ENCODE data around the gene ADRM1.

Gene ADRM1

DNA sequence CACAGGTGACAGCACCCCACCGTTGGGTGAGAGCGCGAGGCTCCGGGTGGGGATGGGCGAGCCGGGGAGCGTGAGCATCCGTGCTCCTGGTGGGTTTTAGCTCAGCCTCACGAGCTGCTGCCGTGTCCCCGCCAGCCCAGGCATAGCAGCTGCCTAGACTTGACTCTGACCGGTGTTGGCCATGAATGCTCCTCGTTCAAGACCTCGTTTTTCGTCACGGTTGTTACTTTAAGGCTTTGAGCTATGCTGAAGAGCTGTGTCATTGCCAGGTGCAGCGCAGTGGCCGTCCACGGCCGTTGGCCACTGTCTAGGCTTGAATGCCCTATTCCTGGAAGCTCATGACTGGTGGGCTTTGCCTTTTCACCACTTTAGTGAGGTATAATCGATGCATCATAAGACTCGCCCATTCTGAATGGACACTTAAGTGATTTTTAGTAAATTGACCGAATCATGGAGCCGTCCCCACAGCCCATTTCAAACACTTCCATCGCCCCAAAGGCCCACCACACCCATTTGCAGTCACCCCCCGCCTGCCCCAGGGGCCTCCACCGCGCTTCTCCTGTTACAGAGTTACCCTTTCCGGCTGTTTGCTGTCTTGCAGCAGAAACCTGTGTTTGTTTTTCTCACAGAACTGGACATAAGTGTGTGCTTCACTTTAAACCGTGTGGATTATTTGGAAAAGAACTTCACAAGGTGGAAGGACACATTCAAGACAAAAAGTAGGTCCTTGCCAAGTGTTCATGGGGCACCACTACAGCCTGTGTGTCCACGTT is 21.4 kb upstream of the ADRM1 start:
- no peak for FAIRE-seq

DNA sequence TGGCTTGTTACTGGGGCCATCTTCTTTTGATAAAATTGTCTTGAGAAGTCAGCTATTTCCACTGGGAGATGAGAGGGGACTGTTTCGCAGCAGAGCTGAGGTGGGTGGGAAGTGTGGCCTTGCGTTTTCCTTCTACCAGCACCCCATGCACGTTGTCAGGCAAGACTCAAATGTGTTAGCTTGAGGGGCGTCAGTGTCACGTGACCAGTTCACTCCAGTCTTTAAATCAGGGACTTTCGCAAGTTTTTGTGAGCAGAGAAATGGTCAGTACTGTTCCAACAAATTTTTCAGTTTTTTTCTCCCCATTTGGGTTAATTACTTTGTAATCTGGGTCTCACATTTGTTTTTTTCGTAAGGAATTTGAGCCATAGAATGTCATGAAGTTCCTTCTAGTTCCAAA is 20.7 kb upstream of the ADRM1 start:
- no peak for FAIRE-seq

DNA sequence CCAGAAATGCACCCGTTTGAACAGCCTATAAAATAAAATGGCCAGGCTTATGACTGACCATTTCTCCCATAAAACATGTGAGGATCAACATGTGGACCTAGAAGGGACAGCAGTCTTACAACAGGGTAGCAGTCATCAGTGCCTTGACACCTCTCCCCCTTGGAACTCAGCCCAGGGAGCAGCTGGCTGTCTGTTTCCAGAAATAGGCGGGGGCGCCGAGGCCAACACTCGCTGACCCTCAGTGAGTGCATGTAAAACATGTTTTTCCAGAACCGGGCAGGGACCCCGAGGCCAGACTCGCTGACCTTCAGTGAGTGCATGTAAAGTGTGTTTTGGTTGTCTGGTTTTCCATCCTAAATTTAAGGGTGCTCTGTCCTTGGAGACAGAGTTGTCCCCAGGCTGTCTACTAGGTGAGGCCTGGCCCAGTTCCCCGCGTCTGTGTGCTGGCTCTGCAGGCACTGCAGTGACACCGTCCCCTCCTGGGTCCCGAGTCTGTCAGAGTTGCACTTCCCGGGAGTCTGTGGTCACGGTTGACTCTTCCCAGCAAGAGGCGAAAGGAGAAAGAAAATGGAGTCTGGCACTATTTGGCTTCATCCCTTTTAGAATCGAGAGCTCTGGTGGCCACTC is 19.8 kb upstream of the ADRM1 start:
- FAIRE-seq = no peak

DNA sequence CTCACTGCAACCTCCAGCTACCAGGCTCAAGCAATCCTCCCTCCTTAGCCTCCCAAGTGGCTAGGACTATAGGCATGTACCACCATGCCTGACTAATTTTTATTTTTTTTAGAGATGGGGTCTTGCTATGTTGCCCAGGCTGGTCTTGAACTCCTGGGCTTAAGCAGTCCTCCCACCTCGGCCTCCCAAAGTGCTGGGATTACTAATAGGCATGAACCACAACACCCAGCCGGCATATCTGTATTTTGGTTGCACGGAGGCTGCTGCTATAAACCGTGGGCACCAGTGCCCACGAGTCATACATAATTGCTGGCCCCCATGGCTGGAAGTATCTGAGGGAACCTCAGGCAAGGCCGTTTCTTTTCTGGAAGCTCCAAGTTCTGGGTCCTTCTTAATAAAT is 18.3 kb upstream of the ADRM1 start:
- FAIRE-seq = no peak

DNA sequence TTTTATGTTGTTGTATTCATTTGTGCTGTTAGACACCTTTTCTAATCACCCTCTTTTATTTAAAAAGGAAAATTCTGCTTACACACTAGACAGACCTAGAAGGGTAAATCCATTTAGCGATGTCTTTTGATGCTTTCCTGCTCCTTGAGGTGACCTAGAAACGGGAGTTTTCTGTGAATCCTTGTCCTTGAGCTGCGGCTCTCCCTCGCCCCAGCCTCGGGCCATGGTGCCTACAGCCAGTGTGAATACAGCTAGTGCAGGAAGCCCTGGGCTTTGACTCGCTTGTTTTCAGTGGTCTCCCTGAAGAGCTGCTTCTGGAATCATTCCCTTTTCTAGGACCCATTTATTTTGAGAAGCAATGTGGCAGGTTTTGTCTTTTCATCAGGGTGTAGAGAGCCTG is 17.6 kb upstream of the ADRM1 start:
- no peak for FAIRE-seq

DNA sequence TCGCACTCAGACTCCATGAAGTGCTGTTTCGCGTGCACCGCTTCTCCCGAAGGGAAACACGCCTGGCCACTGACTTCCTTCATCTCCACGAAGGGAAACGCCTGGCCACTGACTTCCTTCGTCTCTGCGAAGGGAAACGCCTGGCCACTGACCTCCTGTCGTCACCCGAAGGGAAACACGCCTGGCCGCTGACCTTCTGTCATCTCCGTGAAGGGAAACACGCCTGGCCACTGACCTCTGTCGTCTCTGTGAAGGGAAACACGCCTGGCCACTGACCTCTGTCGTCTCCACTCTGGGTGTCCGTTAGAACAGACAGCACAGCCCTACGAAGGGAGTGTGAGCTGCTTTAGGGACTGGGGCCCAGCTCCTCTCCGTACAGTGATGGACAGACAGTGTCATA is 17.1 kb upstream of the ADRM1 start:
- FAIRE-seq = no peak

DNA sequence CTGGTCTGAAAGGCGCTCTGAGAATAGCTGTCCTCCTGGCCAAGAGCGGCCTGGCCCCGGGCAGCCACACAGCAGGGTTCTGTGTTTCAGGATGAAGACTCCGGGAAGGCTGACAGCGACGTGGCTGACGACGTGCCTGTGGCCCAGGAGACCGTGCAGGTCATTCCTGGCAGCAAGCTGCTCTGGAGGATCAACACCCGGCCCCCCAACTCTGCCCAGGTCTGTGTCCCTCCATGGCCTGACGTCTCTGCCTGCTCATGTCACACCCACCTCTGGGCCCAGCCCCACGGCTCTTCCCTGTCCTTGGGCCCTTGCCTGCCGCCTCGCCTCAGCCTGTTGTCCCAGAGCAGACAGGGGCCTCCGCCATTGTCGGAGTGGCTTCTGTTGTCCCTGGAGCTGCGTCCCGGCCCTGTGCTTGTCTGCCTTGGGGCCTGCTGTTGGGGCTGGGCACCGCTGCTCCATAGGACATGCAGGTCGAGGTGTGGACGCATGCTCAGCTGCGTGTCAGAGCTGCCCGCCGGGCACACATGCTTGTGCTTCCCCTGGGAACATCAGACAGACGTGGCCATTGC is 16.2 kb upstream of the ADRM1 start:
- no peak for FAIRE-seq

DNA sequence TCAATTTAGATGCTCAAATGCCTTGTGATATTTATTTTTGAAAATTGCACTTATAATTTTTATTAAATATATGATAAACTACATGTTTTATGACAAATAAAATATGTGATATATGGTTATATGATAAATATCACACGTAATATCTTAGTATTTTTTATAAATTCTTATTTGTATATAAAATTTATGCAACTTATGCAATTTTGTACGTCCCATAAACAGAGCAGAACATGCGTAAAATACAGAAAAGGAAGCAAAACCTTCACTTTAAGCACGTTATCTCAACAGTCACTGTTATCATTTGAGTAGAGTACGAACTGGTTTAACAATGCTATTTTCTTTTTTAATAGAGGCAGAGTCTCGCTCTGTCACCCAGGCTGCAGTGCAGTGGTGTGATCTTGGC is 15.7 kb upstream of the ADRM1 start:
- peak; percentile 68 for FAIRE-seq

DNA sequence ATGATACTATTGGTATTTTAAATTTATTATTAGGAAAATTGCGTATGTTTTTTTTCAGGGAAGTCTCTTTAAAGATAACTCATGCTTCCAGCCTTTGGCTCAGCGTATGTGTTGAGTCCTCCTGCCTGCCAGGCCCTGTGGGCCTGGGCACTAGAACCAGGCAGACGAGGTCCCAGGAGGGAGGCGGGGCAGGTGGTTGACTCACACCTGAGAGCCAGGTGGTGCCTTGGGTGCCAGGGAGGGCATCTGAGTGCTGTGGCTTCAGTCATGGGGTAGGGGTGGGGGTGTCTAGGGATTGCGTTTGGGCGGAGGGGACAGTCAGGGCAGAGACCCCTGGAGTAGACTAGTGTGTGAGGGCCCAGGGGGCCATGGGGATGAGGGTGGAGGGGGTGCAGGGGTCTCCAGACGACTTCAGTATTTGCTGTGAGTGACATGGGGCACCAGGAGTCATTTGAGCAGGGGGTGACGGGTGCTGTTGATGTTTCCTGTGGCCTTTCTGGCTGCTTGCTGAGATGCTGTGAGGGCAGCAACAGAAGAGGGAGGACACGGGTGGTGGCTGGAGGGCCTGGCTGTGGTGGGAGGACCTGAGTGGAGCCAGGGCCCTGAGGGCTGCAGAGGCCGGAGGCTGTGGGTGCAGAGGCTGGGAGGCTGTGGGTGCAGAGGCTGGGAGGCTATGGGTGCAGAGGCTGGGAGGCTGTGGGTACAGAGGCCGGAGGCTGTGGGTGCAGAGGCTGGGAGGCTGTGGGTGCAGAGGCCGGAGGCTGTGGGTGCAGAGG is 14.8 kb upstream of the ADRM1 start:
- no peak for FAIRE-seq

DNA sequence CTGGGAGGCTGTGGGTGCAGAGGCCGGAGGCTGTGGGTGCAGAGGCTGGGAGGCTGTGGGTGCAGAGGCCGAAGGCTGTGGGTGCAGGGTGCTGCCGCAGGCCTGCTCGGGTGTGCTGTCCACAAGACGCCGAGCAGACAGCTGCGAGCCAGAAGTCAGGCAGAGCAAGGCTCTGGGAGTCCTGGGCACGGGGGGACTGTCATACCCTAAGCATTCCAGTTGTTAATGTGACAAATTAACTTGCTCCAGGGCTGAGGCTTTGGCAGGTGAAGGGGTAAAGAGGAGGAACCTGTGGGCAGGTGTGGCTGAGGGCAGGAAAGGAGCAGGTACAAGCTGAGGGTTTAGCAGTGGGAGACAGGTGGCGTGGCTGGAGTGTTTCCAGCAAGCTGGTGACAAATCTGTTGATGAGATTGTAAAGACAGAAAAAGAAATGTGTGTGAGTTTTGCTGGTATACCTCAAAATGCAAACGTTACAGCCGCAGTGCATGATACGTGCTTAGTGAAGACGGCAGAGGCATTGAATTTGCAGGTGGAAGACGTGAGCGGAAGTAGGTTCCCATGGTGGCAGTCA is 14.2 kb upstream of the ADRM1 start:
- FAIRE-seq = no peak

DNA sequence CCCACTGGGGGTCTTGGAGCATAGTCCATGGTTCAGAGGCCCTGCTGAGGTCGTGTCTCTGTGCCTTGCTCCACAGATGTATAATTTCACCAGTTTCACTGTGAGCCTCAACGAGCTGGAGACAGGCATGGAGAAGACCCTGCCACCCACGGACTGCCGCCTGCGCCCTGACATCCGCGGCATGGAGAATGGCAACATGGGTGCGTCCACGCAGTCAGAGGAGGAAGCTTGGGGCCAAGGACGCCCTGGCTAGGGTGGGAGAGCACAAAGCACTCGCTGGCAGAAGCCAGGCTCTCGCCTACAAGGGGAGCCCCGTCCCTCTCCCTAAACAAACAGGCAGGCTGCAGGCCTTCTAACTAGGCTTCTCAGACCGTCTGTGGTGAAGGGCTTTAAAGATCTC is 13.7 kb upstream of the ADRM1 start:
- no peak for FAIRE-seq

DNA sequence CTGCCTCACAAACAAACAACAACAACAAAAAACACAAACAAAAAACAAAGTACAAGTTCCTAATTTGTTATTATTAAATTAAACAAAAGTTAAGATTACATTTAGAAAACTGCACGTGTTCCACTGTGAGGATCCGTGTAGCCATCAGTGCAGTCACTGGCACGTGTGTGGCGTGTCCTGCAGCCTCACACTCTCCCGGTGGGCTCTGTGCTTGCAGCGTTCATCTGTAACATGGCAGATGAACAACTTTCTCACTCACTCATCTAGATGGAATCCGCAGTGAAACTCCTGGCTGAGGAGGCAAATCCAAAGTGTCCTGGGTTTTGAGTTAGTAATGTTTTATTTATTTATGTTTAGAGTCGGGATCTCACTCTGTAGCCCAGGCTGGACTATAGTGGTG is 12.9 kb upstream of the ADRM1 start:
- no peak for FAIRE-seq

DNA sequence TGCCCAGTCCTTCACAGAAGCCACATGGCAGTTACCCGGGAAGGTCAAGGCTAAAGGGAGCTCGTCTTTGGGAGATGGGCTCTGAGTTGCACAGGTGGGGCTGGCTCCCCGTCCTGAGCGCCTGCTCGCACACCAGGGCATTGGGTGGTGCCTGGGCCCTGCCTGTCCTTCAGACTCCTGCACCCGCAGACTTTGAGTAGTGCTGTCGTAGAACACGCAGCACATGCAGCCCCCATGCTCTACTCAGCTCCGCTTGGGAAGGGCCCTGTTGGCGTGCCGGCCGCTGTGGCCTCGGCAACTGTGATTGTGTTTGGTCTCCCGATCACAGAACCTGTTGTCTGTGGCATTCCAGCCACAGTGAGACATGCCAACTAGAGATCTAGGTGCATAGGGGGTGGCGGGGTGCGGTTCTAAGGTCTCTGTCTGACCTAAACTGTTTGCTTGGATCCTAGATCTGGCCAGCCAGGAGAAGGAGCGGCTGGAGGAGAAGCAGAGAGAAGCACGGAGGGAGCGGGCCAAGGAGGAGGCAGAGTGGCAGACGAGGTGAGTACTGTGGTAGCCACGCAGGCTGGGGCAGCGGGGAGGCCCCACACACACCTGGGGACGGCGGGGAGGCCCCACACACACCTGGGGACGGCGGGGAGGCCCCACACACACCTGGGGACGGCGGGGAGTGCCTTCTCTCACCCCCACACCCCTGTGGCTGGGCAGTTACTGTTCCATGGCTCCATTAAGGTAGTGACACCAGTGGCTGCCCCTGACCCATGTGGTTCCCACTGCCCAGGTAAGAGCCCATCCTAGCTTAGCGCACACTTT is 11.3 kb upstream of the ADRM1 start:
- no peak for FAIRE-seq

DNA sequence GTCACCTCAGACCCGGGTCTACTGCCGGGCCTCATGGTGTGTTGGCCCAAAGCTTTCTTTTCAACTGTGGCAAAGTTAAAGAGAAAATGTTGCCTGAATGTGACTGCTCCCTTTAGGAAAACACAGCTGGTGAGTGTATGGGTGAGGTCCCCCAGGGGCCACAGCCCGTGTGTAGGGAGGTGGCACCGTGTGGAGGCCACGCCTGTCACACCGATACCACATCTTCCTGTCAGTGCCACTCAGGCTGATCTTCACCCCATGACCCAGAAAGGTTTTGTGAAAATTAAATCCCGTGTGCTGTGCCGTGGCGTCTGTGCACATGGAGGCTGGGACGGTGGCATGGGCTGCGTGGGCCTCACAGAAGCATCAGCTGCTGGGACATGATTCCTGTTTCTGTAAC is 10.7 kb upstream of the ADRM1 start:
- no peak for FAIRE-seq

DNA sequence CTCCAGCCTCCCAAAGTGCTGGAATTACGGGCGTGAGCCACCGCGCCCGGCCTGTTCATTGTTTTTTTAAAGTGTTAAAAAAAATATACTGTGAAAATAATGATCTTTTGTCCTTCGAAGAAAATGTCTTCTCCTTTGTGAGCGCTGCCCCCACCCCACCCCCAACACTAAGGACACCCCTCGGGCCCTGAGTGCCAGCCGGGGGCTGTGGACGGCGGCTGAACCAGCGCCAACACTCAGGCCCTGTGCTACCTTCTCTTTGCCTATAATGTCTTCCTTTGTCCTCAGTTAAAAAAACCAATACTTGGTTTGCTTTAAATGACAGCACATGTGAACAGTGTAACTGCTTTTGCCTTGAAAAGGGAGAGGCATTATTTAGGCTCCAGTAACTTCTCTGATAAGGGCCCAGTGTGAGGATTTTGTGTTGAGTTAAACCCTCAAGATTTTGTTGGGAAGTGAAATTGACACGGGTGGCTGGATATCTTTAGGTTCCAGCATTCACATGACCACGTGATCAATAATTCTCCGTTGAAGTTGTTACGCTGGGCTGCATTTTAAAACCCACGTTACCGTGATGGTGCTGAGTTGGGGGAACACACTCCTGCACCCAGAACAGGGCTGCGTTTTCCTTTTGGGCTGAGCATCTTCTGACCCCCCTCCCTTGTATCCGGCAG is 9.5 kb upstream of the ADRM1 start:
- FAIRE-seq = no peak

DNA sequence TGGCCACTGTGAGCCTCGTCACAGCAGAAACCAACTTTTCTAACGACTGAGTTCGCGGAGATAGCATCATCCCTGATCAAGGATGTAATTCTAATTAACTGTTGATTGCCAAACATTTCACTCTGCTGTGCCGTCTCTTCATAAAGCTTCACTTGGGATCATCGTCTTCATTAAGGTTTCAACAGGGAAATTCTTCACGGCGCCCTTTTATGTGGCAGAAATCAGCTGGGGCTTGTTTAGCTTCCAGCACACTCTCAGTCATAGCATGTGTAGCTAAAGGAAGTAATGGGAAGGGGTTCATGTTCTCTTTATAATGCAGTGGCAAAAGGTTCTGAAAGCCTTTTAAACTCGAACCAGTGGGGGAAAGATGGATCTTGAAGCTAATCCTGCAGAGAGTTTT is 8.9 kb upstream of the ADRM1 start:
- no peak for FAIRE-seq

DNA sequence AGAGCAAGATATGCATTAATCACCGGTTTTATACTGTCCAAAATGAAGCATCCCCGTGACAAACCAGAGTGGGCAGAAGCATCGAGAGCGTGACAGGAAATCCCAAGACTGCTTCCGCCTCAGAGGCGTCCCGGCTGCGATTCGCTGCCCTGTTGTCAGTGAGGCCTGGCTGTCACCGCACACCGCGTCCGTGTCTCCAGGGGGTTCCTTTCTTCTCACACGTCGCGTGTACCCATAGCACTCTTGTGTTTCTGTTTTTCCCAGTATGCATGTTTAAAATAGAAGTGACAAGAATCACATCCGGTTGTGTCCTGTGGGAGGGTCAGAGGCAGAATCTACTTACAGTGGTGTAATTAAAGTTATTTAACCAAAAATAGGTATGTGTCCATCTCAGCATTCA is 8.3 kb upstream of the ADRM1 start:
- FAIRE-seq = no peak

DNA sequence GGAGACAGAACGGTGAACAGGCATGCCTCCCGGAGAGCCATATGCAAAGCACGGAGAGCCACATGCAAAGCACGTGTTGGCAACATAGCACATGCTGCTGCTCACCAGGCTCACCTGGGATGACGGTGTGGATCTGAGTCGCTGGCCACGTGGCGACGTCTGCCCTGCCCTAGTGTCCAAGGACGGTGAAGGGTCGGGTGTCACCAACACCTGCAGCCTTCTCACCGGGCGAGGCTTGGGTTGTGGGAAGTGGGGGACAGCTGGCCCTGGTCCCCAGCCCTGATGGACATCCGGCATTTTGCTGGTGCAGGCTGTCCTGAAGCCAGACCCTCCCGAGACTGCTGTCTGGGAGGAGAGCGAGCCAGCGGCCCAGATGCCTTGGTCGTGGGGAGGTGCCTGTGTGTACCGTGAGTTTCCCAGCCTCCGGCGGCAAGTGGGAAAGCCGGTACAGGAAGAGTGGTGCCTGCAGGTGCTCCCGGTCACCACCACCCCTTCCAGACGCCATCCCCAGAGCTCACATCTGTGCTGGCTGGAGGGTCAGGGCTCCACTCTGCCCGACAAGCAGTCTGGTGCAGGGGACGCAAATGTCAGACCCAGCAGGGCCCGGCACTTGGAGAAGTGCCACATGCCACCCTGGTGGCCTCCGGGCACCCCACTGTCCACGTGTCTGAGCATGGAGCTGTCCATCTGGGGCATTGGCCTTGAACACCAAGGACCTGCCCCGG is 5.9 kb upstream of the ADRM1 start:
- no peak for FAIRE-seq

DNA sequence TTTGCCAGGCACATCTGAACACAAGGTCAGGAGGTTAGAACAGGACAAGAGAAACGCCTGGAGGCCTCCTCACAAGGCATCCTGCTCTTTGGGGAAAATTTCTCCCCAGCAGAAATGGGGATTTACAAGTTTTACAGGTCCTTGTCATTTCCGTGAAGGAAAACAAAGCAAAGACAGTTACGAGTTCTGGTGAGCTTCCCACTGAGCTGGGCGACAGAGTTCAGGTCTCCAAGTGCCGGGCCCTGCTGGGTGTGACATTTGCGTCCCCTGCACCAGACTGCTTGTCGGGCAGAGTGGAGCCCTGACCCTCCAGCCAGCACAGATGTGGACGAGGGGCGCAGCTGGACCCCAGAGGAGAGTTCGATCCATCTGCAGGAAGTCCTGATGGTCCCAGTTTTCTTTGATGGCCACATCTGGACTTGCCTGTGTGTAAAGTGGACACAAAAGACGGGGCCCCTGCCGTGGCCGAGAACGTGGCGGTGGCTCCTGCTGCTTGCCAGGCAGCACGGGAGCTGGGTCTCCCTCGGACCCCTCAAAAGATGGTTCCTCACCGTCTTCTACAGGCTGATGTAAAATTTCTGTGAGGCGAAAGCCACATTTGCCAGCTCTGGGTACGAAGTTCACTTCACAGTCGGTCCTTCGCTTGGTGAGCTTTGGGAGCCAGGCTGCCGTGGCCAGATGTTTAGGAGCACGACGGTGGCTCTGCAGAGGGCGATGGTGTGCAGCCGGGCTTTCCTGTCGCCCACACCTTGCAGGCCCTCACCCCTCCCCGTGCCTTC is 5.2 kb upstream of the ADRM1 start:
- FAIRE-seq = no peak

DNA sequence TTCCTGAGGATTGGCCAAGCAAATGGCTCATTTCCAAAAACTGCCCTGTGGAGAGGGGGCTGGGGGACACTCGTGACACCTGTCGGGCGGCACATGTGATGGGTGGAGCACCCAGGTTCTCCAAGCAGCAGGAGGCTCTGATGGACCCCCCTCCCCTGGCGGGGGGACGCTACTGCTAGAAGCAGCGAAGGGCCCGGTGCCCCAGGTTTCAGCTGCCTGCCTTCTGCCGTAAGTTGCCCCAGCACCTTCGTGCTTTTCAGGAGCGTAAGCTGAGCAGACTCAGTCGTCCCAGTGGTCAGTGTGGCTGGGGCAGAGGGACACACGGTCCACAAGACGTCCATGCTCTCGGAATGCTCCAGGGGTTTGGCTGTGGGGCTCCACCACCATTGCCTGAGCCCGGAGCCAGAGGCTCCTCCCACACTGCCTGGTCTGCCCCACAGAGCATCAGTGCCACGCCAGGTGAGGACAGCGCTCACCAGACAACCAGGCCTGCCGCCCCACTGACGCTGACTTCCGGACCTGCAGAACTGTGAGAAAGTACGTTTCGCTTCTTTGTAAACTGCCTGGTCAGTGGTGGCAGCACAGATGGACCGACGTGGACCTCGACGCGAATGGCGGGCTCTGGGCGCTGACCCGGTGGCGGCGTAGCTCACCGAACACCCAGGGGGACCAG is 4.1 kb upstream of the ADRM1 start:
- no peak for FAIRE-seq

Data from A204.1 (cell line).